Regular cardiac myocyte (primary cell): Measurements from ENCODE around the gene SELE. TPM values are rescaled to one million over a fixed set of nuclear protein-coding genes. Genes with fewer than 3 reads are reported as not detected.

Experiments used
- total RNA-seq: library from RNA; depleted of rRNA; stranded (reverse); fragments of >200 nt; gene quantifications from 2 replicates; pipeline ENCODE4 v1.2.3, GENCODE V29; 2014

SELE gene
- under 0.01 TPM in 2 replicates for total RNA-seq

GRCh38 chr1:169733924-169734323 is at the start of gene SELE:
Gene SELE (minus strand): TSS chr1:169734079. CDS start chr1:169733612, 467 bp downstream.

GRCh38 chr1:169711469-169712308 is 22.2 kb downstream of the SELE start, which contains the start of gene SELL:
Gene SELL (minus strand): TSS chr1:169711620. CDS start chr1:169711498, 122 bp downstream.

Other genes with a start within 250 kb of the SELE start
- 8.1 and 16.9 TPM in 2 replicates for gene SLC19A2, start 248.1 kb downstream of the SELE start, total RNA-seq
- under 0.01 TPM in 1 of 2 replicates, not detected in the other for gene F5, start 147.6 kb downstream of the SELE start, total RNA-seq
- gene SELP, start 104.0 kb downstream of the SELE start, total RNA-seq, result 0.19 and 1.4 TPM in 2 replicates
- 1.1 and 1.2 TPM in 2 replicates for gene SELL, start 22.5 kb downstream of the SELE start, total RNA-seq
- gene METTL18, start 60.8 kb upstream of the SELE start, total RNA-seq, result 7.6 and 8.2 TPM in 2 replicates
- gene SCYL3, start 159.8 kb upstream of the SELE start, total RNA-seq, result 6.5 and 8.2 TPM in 2 replicates